ENCODE data around the gene CCDC78. TPM values are rescaled to one million over a fixed set of nuclear protein-coding genes. Genes with fewer than 3 reads are reported as not detected.
A peak's percentile ranks its signal among the peaks of the same experiment; 100 is the strongest.

CCDC78 gene
- total RNA-seq, 1 experiment from 2014 or later, result 4.5 TPM

GRCh38 chr16:726188-726437, 130 bp downstream of the CCDC78 start:
- no peak for DNase-seq (ENCODE audit: extremely low read depth, low read depth)

GRCh38 chr16:725463-726187, 618 bp downstream of the CCDC78 start:
- no peak for DNase-seq (ENCODE audit: extremely low read depth, low read depth)

GRCh38 chr16:725041-725376, 1.2 kb downstream of the CCDC78 start:
- DNase-seq (ENCODE audit: extremely low read depth, low read depth), result no peak

GRCh38 chr16:724188-725040, 1.8 kb downstream of the CCDC78 start:
- no peak for DNase-seq (ENCODE audit: extremely low read depth, low read depth)

- no peak for DNase-seq (ENCODE audit: extremely low read depth, low read depth)
Observed at GRCh38 chr16:723695-724094, 2.5 kb downstream of the CCDC78 start.

- DNase-seq (ENCODE audit: extremely low read depth, low read depth), result no peak
Observed at GRCh38 chr16:722835-723633, 3.2 kb downstream of the CCDC78 start.

- DNase-seq (ENCODE audit: extremely low read depth, low read depth), result no peak
Observed at GRCh38 chr16:721765-722540, 4.3 kb downstream of the CCDC78 start.

GRCh38 chr16:720990-721764, 5.1 kb downstream of the CCDC78 start, which contains the start of gene ANTKMT:
Gene ANTKMT (plus strand): TSS chr16:721146. CDS start chr16:721275, 129 bp downstream.
- peak; percentile 80 for DNase-seq (ENCODE audit: extremely low read depth, low read depth)

GRCh38 chr16:720447-720989, 5.7 kb downstream of the CCDC78 start:
- DNase-seq (ENCODE audit: extremely low read depth, low read depth), result peak; percentile 49

GRCh38 chr16:719815-720446, 6.3 kb downstream of the CCDC78 start:
- DNase-seq (ENCODE audit: extremely low read depth, low read depth), result no peak

- DNase-seq (ENCODE audit: extremely low read depth, low read depth), result no peak
Observed at GRCh38 chr16:718922-719321, 7.3 kb downstream of the CCDC78 start.

GRCh38 chr16:718389-718788, 7.9 kb downstream of the CCDC78 start:
- no peak for DNase-seq (ENCODE audit: extremely low read depth, low read depth)

- no peak for DNase-seq (ENCODE audit: extremely low read depth, low read depth)
Observed at GRCh38 chr16:717450-718245, 8.6 kb downstream of the CCDC78 start.

GRCh38 chr16:716768-717325, 9.4 kb downstream of the CCDC78 start:
- DNase-seq (ENCODE audit: extremely low read depth, low read depth), result no peak

- DNase-seq (ENCODE audit: extremely low read depth, low read depth), result peak; percentile 46
Observed at GRCh38 chr16:716200-716568, 10.1 kb downstream of the CCDC78 start.

- no peak for DNase-seq (ENCODE audit: extremely low read depth, low read depth)
Observed at GRCh38 chr16:715477-716199, 10.6 kb downstream of the CCDC78 start.

Measured in NCI-H460 (cell line).